ENCODE results near the gene ARHGEF40.
"Not testable (repeated sequence)": the region's sequence is repeated elsewhere in the genome, so short reads cannot be mapped to it uniquely, and the experiment has no call there.

Gene ARHGEF40

DNA sequence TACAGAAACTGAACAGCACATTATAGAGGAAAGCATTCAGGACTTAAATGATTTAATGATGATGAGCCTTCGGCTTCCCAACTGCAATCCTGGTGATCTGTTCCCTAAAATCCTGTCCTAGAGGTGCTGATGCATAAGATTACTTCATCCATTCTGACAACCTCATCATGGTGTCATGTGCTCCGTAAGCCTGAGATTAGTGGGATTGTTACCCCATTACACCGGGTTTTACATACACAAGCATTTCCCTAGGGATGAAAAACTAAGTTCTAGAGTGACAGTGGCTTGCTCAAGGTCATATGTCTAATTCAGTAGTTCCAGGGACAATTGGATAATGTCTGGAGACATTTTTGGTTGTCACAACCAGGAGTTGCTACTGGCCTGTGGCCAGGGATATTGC lies 32.9 kb upstream of the ARHGEF40 start:
- DNase-seq, result no peak
- Histone ChIP-seq H3K27ac (no peak overlapping the region), H3K36me3 (replicated peaks) (no peaks in the 10 kb centered on the region), H3K4me3 (ENCODE audit: low read depth, low read length) (no peak overlapping the region), H3K27me3 (replicated peaks) (peaks cover 2% of the 10 kb centered on the region)
- in situ Hi-C loops (cut with HindIII; ENCODE audit: low pct_ligation_motif_present, low sequenced_read_pairs), result no loop called here
- TF ChIP-seq, protein P1, sequence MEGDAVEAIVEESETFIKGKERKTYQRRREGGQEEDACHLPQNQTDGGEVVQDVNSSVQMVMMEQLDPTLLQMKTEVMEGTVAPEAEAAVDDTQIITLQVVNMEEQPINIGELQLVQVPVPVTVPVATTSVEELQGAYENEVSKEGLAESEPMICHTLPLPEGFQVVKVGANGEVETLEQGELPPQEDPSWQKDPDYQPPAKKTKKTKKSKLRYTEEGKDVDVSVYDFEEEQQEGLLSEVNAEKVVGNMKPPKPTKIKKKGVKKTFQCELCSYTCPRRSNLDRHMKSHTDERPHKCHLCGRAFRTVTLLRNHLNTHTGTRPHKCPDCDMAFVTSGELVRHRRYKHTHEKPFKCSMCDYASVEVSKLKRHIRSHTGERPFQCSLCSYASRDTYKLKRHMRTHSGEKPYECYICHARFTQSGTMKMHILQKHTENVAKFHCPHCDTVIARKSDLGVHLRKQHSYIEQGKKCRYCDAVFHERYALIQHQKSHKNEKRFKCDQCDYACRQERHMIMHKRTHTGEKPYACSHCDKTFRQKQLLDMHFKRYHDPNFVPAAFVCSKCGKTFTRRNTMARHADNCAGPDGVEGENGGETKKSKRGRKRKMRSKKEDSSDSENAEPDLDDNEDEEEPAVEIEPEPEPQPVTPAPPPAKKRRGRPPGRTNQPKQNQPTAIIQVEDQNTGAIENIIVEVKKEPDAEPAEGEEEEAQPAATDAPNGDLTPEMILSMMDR (IDR thresholded peaks at IDR 0.05; ENCODE audit: low read depth, low read length, missing control alignments), result no peak

DNA sequence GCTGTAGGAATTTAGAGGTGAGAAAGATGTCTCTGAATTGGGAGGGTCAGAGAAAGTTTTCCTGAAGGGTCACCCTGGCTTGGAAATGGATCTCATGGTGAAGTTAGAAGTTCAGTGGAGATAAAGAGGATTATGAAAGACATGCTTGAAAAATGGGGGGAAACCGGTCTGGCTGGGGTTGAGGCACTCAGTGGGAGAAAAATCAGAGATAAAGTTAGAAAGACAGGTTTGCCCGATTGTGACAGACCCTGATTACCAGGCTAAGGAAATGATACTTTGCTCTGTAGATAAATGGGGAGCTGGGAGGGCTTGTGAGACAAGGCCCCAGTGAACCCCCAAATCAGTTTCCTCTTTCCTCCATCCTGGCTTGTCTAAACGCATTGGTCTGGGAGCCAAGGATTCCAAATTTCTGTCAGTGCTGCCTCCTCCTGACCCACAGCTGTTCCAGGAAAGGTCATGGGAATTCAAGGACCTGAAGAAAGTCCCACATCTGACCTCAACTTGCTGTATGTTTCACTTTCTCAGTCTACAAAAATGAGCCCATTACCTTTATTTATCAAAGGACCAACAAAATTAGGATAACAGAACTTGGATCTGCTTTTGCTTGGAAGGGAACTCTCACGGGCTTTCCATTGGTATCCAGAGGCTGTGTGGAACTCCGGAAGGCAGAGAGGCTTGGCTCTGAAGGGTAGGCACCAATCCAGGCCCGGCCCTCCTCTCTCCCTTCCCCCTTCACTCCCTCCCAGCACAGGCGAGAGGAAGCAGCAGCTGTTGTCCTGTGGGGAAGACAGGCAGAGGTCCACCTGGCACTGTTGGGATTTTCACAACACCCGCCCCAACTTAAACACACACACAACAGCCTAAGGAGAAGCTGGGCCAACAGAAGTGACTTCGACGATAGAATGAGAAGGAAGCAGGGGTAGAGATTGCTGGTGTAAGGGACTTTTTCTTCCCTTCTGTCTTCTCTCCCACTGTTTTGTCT lies 31.4 kb upstream of the ARHGEF40 start:
- Histone ChIP-seq H3K27me3 (replicated peaks) (no peaks in the 10 kb centered on the region), H3K36me3 (replicated peaks) (no peaks in the 10 kb centered on the region), H3K27ac (no peak overlapping the region), H3K4me3 (ENCODE audit: low read depth, low read length) (no peak overlapping the region)
- TF ChIP-seq, protein P1 (IDR thresholded peaks at IDR 0.05; ENCODE audit: low read depth, low read length, missing control alignments), result no peak
- in situ Hi-C loops (cut with HindIII; ENCODE audit: low pct_ligation_motif_present, low sequenced_read_pairs), result no loop called here
- no peak for DNase-seq

DNA sequence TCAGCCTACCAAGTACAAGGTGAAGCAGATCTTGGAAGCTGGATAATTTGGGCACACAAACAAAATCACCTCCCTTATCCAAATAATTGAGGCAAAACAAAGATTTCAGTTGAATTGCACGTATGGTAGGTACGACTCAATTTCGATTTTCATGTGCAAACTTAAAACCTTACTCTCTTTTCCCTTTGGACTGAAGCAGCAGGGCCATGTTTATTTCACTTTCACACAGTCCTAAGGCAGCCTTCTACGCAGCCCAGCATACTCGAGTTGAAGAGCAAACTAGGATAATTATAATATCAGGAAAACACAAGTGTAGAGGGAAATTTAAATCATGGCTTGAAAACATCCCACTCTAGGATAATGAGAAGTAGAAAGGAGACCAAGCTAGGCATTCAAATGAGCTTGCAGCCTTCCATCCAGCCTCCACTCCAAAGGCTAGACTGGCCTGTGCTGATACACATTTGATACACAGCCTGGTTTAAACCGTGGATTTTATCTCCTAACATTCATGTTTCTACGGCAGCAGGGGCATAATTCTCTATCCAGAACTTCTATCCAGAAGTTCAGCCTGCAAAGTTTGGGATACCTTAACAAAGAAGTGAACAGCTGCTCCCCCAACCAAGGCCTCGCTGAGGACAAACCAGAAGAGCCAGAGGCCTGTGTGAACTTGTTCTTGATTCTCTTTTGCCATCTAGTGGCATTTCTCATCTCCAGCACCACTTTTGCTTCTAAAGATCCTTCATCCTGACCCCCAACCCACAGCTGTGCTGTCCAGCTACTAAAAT lies 30.3 kb upstream of the ARHGEF40 start:
- TF ChIP-seq, protein P1 (IDR thresholded peaks at IDR 0.05; ENCODE audit: low read depth, low read length, missing control alignments), result peak; percentile 79
- no peaks in the 10 kb centered on the region for H3K27me3 ChIP-seq (replicated peaks)
- DNase-seq, result peak; percentile 53

DNA sequence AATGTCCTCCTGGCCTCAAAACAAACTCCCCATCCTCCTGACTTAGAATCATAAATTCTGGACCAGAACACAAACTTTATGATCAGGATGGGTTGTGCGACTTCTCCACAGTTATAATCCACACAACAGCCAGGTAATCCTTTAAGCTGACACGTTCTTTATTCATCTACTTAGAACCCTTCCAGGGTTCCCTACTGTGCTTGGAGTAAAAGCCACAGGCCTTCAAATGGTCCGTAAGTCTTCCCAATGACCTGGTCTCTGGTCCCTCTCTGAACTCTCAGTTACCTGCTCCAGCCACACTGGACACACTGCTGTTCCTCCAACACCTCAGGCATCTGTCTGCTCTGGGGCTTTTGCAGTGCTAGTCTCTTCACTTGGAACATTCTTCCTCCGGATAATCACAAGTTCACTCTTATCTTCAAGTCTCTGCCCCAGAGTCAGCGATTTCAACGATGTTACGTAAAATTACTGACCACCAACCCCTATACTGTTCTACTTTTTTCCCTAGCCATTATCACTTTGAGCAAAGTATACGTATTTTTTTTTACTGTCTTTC lies 29.7 kb upstream of the ARHGEF40 start:
- Histone ChIP-seq H3K27ac (no peak overlapping the region), H3K4me3 (ENCODE audit: low read depth, low read length) (no peak overlapping the region), H3K27me3 (replicated peaks) (no peaks in the 10 kb centered on the region), H3K36me3 (replicated peaks) (no peaks in the 10 kb centered on the region)
- no peak for DNase-seq
- in situ Hi-C loops (cut with HindIII; ENCODE audit: low pct_ligation_motif_present, low sequenced_read_pairs), result no loop called here
- TF ChIP-seq, protein P1 (IDR thresholded peaks at IDR 0.05; ENCODE audit: low read depth, low read length, missing control alignments), result no peak

More for the DNA sequence above, 30.3 kb upstream of the ARHGEF40 start:
- no peaks in the 10 kb centered on the region for H3K36me3 ChIP-seq (replicated peaks)
- H3K27ac ChIP-seq, result no peak overlapping the region
- in situ Hi-C loops (cut with HindIII; ENCODE audit: low pct_ligation_motif_present, low sequenced_read_pairs), result no loop called here
- no peak overlapping the region for H3K4me3 ChIP-seq (ENCODE audit: low read depth, low read length)

DNA sequence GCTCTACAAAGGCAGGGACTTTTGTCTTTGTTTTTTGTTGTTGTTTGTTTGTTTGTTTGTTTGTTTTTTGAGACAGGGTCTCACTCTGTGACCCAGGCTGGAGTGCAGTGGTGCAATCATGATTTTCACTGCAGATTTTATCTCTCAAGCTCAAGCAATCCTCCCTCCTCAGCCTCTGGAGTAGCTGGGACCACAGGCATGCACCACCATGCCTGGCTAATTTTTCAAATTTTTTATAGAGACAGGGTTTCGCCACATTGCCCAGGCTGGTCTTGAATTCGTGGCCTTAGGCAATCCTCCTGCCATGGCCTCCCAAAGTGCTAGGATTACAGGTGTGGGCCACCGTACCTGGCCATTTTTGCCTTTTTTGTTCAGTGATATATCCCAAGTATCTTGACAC lies 29.2 kb upstream of the ARHGEF40 start:
- H3K27ac ChIP-seq; H3K4me3 ChIP-seq (ENCODE audit: low read depth, low read length); H3K27me3 ChIP-seq (replicated peaks); H3K36me3 ChIP-seq (replicated peaks); DNase-seq; in situ Hi-C loops (cut with HindIII; ENCODE audit: low pct_ligation_motif_present, low sequenced_read_pairs): not testable (repeated sequence)

Measured in brain microvascular endothelial cell (primary cell).